ENCODE data around the gene OR10A2.
"Not testable (repeated sequence)": the region's sequence is repeated elsewhere in the genome, so short reads cannot be mapped to it uniquely, and the experiment has no call there.

Gene OR10A2

DNA sequence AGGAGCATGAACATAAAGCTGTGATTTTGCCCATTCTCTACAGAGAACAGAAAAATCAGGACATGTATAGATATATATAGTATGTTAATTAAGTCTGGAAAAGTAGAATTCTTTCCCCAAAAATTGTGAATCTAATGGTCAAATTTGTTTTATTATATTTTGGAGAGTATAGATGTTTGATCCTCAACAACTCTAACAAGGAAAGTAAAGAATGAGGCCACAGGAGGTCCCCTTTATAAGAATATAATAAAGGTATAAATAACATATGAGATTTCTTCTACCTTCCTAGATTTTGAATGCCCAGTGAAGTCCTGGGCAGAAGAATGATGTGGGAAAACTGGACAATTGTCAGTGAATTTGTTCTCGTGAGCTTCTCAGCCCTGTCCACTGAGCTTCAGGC lies 13.5 kb downstream of the OR10A2 start, which contains the start of gene OR10A4:
Gene OR10A4 (plus strand): TSS at position 301 of the 400 bp plus-strand sequence. CDS start 23 bp downstream, at position 324.
- in situ Hi-C loops (cut with HindIII; ENCODE audit: low sequenced_read_pairs), result no loop called here

DNA sequence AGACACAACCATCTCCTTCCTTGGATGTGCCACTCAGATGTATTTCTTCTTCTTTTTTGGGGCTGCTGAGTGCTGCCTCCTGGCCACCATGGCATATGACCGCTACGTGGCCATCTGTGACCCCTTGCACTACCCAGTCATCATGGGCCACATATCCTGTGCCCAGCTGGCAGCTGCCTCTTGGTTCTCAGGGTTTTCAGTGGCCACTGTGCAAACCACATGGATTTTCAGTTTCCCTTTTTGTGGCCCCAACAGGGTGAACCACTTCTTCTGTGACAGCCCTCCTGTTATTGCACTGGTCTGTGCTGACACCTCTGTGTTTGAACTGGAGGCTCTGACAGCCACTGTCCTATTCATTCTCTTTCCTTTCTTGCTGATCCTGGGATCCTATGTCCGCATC lies 14.1 kb downstream of the OR10A2 start:
- H3K4me3 ChIP-seq (ENCODE audit: low read depth, low read length), result no peak overlapping the region
- in situ Hi-C loops (cut with HindIII; ENCODE audit: low sequenced_read_pairs), result no loop called here
- no peak for DNase-seq (ENCODE audit: low read depth, low spot score)
- TF ChIP-seq, protein P1, sequence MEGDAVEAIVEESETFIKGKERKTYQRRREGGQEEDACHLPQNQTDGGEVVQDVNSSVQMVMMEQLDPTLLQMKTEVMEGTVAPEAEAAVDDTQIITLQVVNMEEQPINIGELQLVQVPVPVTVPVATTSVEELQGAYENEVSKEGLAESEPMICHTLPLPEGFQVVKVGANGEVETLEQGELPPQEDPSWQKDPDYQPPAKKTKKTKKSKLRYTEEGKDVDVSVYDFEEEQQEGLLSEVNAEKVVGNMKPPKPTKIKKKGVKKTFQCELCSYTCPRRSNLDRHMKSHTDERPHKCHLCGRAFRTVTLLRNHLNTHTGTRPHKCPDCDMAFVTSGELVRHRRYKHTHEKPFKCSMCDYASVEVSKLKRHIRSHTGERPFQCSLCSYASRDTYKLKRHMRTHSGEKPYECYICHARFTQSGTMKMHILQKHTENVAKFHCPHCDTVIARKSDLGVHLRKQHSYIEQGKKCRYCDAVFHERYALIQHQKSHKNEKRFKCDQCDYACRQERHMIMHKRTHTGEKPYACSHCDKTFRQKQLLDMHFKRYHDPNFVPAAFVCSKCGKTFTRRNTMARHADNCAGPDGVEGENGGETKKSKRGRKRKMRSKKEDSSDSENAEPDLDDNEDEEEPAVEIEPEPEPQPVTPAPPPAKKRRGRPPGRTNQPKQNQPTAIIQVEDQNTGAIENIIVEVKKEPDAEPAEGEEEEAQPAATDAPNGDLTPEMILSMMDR (IDR thresholded peaks at IDR 0.05; ENCODE audit: low read depth, low read length), result no peak

More for the DNA sequence above, 13.5 kb downstream of the OR10A2 start, which contains the start of gene OR10A4:
- H3K4me3 ChIP-seq (ENCODE audit: low read depth, low read length), result no peak within 1 kb of the TSS
- DNase-seq (ENCODE audit: low read depth, low spot score), result no peak
- TF ChIP-seq, protein P1 (IDR thresholded peaks at IDR 0.05; ENCODE audit: low read depth, low read length), result no peak

DNA sequence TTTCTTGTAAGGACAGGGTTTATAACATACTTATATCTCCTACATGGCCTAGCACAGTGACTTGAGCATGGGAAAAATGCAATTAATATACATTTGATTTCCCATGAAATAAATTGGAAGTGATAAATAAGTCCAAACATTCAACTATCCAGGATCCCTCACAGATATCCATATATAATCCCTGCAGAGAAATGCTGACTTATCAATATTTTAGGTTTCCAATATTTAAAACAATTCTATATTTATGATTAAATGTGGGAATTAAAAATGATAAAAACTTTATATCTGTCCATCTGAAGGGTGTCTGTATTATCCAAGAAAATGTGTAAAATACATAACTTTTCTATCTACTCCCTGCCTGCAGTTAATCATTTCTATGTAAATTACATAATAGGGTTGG lies 19.9 kb downstream of the OR10A2 start:
- TF ChIP-seq, protein P1 (IDR thresholded peaks at IDR 0.05; ENCODE audit: low read depth, low read length), result no peak
- in situ Hi-C loops (cut with HindIII; ENCODE audit: low sequenced_read_pairs), result no loop called here
- no peak overlapping the region for H3K4me3 ChIP-seq (ENCODE audit: low read depth, low read length)
- DNase-seq (ENCODE audit: low read depth, low spot score), result no peak

DNA sequence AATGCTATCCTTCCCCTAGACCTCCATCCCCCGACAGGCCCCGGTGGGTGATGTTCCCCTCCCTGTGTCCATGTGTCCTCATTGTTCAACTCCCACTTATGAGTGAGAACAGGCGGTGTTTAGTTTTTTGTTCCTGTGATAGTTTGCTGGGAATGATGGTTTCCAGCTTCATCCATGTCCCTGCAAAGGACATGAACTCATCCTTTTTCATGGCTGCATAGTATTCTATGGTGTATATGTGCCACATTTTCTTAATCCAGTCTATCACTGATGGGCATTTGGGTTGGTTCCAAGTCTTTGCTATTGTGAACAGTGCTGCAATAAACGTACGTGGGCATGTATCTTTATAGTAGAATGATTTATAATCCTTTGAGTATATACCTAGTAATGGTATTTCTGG lies 24.9 kb downstream of the OR10A2 start:
- in situ Hi-C loops (cut with HindIII; ENCODE audit: low sequenced_read_pairs); DNase-seq (ENCODE audit: low read depth, low spot score); H3K4me3 ChIP-seq (ENCODE audit: low read depth, low read length): not testable (repeated sequence)

DNA sequence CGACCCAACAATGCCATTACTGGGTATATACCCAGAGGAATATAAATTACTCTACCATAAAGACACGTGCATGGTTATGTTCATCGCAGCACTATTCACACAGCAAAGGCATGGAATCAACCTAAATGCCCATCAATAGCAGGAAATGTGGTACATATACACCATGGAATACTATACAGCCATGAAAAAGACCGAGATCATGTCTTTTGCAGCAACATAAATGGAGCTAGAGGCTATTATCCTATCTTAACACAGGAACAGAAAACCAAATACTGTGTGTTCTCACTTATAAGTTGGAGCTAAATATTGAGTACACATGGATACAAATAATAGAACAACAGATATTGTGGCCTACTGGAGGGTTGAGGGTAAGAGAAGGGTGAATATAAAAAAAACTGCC lies 26.0 kb downstream of the OR10A2 start:
- no peak overlapping the region for H3K4me3 ChIP-seq (ENCODE audit: low read depth, low read length)
- TF ChIP-seq, protein P1 (IDR thresholded peaks at IDR 0.05; ENCODE audit: low read depth, low read length), result no peak
- in situ Hi-C loops (cut with HindIII; ENCODE audit: low sequenced_read_pairs), result no loop called here
- DNase-seq (ENCODE audit: low read depth, low spot score), result no peak

DNA sequence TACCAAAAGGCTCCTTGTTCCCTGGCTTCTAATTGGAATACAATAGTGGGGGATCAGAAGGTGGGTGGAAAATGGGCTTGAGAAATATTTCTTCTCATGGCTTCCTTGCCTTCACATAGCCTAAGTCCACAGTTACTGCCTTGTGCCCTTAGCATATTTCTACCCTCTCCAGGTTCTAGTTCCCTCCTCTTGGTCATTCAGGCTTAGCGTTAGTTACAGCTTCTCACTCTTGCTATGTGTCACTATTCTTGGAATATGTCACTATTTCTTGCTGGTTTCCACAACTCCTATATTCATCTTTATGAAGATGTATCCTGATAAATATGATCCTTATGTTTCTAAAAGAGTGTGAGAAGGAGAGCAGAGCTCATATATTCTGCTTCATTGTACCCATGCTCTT lies 27.0 kb downstream of the OR10A2 start:
- H3K4me3 ChIP-seq (ENCODE audit: low read depth, low read length), result no peak overlapping the region
- in situ Hi-C loops (cut with HindIII; ENCODE audit: low sequenced_read_pairs), result no loop called here
- no peak for DNase-seq (ENCODE audit: low read depth, low spot score)
- TF ChIP-seq, protein P1 (IDR thresholded peaks at IDR 0.05; ENCODE audit: low read depth, low read length), result no peak

DNA sequence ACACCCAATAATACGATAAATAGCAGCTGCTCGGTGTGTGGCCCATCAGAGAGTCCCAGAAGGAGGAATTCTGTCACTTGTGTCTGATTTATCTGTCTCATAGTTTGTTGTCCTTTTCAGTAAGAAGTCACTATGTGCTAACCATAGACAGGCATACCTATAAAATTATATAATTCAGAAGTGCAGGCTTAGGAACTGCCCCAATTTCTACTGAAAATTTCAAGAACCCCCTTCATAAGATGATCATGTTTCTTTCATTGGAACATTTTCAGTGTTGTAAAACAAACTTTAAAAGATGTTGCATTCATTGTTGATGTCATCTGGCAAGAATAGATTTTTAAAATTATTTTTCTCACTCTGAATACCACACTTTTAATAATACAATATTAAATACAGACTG lies 29.5 kb downstream of the OR10A2 start, which contains the start of gene OR2D2:
Gene OR2D2 (minus strand): TSS at position 101 of the 400 bp plus-strand sequence. CDS start 0 bp downstream, at position 101.
- no peak for DNase-seq (ENCODE audit: low read depth, low spot score)
- no peak within 1 kb of the TSS for H3K4me3 ChIP-seq (ENCODE audit: low read depth, low read length)
- in situ Hi-C loops (cut with HindIII; ENCODE audit: low sequenced_read_pairs), result no loop called here
- TF ChIP-seq, protein P1 (IDR thresholded peaks at IDR 0.05; ENCODE audit: low read depth, low read length), result no peak
